GM21390 (cell line): ENCODE data around the gene PTGS1.
"Not testable (repeated sequence)": the region's sequence is repeated elsewhere in the genome, so short reads cannot be mapped to it uniquely, and the experiment has no call there.

Experiments
- ATAC-seq: cut with Tn5 transposase; IDR thresholded peaks from one replicate; pipeline ENCODE4 v1.9.1; 2021; ENCODE audit not compliant: unreplicated experiment

PTGS1 gene

DNA sequence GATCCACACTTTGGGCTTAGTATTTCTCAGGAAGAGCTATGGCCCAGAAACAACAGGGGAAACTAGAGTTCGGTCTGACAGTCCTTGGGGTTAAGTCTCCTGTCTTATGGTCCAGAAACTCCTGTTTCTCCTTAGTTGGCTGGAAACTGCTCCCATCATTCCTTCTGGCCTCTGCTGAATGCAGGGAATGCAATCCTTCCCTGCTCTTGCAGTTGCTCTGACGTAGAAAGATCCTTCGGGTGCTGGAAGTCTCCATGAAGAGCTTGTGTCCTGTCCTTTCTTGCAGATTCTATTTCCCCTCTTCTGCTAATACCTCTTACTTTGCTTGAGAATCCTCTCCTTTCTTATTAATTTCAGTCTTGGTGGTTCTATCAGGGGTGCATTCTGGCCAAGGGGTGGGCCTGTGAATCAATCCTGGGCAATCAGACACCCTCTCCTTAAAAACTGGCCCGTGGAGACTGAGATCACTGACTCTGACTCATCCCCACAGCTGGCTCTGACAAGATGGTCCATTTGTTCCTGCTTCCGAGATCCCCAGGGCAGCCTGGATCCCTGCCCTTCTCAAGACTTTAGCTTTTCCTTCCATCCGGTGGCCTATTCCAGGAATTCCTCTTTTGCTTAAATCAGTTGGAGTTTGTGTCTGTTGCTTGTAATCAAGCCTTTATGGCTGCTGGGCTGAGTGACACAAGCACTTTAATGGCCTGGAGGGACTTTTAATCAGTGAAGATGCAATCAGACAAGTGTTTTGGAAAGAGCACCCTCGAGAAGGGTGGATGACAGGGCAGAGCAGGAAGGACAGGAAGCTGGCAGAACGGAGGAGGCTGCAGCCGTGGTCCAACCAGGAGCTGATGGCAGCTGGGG is 23.7 kb downstream of the PTGS1 start:
- ATAC-seq: no peak

DNA sequence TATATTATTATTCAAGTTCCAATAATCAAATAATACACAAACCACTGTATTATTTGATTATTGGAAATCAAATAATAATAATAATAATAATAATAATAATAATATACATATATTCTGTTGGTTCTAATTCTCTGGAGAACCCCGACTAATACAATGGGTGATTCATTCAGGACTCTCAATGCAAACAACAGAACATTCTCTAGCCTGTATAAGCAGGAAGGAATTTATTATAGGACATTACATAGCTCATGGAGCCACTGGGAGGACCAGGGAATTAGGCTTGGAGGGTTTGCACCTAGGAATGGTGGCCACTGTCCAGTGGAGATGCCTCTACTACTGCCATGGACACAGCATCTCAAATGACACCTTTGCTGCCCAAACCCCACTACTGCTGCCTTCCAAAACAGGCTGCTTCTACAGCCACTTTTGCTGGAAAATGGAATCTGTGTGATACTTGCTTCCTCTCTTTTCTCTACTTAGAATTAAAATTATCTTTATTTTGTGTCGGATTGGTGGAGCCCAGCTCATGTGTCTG is 25.9 kb downstream of the PTGS1 start:
- ATAC-seq: no peak

DNA sequence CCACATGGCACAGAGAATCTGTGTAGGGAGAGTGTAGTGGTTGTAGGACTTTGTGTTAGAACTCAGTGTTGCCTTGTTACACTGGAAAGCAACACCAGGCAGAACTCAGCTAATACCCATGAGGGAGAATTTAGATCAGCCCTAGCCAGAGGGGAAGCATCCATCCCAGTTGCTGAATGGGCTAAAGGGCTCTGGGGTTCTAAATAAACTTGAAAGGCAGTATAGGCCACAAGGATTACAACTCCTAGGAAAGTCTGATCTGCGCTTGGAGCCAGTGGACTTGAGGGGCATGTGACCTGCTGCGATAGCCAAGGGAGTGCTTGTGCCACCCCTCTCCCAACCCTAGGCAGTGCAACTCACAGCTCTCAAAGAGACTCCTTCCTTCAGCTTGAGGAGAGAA is 26.9 kb downstream of the PTGS1 start:
- no peak for ATAC-seq

DNA sequence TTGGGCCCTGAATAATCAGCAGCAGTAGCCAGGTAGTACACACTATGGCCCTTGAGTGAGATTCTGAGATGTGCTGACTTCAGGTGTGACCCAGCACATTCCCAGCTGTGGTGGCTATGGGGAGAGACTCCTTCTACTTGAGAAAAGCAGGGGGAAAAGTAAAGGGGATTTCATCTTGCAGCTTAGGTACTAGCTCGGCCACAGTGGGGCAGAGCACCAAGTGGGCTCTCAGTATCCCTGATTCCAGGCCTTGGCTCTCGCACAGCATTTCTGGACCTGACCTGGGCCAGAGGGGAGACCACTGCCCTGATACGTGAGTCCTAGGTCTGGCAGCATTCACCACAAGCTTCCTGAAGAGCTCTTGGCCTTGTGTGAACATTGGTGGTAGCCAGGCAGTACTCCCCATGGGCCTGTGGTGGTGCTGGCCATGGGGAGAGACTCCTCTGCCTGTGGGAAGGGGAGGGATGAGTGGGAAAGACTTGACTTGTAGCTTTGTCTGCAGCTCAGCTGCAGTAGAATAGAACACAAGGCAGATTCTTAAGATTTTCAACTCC is 27.6 kb downstream of the PTGS1 start:
- no peak for ATAC-seq

DNA sequence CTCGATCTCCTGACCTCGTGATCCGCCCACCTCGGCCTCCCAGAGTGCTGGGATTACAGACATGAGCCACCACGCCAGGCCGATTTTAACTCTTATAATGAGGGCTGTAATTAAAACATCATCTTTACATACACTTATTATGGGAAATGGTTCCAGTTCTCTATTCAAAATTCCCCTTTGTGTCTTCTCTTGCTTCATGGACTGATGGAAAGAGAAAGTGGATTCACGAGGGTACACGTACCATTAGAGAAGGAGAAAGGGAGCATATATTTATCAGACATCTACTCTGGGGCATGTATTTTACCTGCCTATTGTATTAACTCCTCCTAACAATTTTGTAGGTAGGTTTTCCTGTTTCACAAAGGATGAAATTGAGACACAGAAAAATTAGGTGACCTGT is 31.1 kb downstream of the PTGS1 start:
- no peak for ATAC-seq

DNA sequence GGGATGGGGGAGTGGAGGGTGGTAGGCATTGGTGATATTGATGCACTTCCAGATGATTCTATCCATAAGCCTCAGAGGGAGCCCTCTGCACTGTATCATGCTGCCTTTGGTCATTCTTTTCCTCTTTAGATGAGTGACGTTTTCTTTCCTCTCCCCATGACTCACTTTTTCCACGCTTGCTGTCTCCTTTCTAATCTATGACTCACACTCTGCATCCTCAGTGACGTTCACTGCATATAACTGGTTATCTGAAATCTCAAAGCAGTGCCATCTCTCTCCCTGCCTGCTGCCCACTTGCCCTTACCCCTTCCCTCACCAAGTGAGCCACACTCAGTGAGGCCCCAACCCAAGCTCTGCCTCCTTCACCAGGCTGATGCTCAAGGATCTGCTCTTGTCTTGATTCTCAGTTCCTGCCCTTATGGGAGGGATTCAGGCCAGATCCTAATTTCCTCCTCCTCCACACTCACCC is 31.6 kb downstream of the PTGS1 start:
- ATAC-seq: no peak

DNA sequence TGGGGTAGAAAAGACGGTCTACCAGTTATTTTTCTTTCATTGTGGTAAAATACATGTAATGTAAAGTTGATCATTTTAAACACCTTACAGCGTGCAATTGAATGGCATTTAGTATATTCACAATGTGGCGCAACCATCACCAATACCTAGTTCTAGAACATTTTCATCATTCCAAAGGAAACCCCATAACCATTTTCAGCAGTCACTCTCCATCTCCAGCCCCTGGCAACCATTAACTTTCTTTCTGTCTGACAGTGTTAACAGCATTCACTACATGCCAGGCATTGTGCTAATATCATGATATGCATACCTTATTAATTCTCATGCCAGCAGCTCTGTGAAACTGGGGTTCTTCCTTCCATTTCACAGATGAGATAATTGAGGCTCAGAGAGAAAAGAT is 32.0 kb downstream of the PTGS1 start:
- no peak for ATAC-seq

DNA sequence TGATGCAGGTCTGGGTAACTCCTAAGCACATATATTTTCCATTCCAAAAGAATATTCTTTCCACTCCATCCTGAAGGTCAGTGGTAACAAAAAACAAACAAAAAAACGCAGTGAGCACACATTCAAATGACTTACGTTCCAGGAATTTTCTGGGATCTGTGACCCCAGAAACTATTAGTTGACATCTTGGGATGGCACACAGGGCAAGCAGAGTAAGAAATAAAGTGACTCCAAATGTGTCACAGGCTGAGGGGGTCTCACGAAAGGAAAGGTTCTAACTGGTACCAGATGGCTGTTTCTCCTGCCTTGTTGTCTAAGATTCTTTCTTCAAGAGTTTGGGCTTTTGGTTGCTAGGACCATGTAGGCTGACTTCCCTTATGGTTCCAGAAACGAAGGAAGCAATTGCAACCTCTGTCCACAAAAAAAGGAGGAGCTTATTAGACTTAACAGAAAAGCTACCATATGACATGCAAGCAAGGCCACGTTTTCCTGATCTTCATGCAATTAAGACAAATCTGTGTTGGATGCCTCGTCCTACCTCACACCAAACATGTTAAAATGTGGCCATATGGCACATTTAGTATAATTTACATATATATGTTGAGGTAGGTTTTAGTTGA is 32.7 kb downstream of the PTGS1 start:
- no peak for ATAC-seq

DNA sequence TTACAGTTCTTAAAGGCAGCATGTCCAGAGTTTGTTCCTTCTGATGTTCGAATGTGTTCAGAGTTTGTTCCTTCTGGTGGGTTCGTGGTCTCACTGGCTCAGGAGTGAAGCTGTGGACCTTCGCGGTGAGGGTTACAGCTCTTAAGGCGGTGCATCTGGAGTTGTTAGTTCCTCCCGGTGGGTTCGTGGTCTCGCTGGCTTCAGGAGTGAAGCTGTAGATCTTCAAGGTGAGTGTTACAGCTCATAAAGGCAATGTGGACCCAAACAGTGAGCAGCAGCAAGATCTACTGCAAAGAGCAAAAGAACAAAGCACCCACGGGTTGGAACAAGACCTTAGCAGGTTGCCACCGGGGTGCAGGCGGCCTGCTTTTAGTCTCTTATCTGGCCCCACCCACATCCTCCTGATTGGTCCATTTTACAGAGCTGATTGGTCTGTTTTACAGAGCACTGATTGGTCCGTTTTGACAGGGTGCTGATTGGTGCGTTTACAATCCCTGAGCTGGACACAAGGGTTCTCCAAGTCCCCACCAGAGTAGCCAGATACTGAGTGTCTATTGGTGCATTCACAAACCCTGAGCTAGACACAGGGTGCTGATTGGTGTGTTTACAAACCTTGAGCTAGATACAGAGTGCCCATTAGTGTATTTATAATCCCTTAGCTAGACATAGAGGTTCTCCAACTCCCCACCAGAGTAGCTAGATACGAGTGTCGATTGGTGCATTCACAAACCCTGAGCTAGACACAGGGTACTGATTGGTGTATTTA is 34.7 kb downstream of the PTGS1 start:
- ATAC-seq: not testable (repeated sequence)

DNA sequence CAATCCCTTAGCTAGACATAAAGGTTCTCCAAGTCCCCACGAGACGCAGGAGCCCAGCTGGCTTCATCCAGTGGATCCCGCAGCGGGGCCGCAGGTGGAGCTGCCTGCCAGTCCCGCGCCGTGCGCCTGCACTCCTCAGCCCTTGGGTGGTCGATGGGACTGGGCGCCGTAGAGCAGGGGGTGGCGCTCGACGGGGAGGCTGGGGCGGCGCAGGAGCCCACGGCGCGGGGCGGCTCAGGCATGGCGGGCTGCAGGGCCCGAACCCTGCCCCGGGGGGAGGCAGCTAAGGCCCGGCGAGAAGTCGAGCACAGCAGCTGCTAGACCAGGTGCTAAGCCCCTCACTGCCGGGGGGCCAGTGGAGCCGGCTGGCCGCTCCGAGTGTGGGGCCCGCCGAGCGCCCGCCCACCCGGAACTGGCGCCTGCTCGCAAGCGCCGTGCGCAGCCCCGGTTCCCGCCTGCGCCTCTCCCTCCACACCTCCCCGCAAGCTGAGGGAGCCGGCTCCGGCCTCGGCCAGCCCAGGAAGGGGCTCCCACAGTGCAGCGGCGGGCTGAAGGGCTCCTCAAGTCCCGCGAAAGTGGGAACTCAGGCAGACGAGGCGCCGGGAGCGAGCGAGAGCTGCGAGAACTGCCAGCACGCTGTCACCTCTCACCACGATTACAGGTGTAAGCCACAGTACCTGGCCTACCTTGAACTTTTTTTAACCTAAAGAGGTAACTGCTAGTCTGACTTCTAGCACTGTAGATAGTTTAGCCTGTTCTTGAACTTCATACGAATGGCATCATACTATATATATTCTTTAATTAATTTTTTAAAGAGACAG is 35.5 kb downstream of the PTGS1 start:
- no peak for ATAC-seq

DNA sequence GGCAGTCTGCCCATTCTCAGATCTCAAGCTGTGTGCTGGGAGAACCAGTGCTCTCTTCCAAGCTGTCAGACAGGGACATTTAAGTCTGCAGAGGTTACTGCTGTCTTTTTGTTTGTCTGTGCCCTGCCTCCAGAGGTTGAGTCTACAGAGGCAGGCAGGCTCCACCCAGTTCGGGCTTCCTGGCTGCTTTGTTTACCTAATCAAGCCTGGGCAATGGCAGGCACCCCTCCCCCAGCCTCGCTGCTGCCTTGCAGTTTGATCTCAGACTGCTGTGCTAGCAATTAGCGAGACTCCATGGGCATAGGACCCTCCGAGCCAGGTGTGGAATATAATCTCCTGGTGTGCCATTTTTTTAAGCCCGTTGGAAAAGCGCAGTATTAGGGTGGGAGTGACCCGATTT is 43.3 kb downstream of the PTGS1 start:
- ATAC-seq: not testable (repeated sequence)

DNA sequence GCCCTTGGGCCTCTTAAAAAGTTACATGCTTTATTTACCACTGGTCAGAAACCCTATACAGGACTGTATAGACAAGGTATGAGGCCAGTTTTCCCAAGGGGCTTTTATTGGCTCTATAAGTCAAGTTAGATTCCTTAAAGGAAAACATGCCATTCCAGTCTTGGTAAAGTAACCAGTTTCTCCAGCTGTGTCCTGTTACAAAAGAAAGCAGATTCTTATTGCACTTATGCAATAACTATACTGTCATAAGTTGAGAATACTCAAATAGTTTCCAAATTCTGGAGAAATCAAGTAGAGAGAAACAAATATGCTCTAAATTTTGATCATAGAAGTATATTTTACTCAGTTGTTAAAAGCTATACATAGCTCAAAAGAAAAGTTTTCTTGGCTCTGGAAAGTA is 47.2 kb downstream of the PTGS1 start:
- ATAC-seq: no peak

DNA sequence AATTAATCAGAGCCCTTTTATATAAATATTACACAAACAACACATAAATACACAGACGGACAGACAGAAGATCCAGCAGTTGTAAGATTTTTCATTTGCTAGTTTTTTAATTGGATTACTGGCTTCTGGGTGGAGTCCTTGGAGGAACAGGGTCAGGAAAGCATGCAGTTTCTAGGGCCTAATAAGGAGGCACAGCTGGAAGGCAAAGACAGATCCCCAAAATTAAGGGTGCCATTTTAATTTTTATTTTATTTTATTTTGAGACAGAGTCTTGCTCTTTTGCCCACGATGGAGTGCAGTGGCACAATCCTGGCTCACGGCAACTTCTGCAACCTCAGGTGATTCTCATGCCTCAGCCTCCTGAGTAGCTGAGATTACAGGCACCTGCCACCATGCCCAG is 49.5 kb downstream of the PTGS1 start:
- ATAC-seq: no peak

DNA sequence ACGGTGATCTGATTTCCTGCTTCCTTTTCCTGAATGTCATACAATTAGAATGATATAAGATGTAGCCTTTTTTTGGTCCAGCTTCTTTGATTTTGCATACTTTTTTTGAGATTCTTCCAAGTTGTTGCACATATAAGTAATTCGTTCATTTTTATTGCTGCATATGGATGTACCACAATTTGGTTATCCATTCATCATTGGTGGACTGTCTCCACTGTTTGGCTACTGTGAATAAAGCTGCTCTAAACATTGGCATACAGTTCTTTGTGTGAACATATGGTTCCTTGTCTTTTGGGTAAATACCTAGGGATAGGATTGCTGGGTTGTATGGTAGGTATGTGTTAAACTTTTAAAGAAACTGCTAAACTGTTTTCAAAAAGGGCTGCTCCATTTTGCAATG is 54.3 kb downstream of the PTGS1 start:
- ATAC-seq: no peak

DNA sequence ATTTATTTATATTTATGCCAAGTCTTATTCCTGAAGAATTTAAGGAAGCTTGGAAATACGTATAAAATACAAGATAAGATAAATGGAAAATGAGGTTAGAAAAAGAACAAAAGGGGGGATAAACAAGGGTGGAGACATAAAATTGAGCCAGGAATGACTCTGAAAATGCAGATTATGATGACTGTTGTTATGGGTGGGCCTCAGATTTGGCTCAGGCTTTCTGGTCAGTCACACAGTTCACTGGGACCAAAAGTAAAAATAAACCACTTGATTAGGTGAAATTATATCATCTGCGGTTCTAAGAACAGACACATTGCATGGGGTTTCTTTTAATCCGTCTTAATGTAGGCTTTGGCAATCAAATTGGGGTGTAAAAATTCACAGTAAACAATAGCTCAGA is 55.9 kb downstream of the PTGS1 start:
- ATAC-seq: no peak

DNA sequence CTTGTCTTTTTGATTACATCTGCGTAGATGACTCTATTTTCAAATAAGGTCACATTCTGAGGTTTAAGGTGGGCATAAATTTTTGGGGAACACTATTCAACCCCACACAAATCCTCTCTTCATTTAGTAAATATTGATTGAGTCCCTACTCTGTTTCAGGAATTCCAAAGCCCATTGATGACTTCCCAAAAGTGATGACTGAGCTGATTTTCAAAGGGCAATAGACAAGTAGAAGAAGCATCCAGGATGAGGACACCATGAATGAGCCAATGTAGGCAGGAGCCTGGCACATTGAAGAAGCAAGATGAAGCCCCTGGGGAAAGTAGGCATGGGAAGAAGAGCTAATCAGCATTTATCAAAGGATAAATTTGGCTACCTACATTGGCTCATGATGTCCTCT is 71.7 kb downstream of the PTGS1 start:
- ATAC-seq: no peak

DNA sequence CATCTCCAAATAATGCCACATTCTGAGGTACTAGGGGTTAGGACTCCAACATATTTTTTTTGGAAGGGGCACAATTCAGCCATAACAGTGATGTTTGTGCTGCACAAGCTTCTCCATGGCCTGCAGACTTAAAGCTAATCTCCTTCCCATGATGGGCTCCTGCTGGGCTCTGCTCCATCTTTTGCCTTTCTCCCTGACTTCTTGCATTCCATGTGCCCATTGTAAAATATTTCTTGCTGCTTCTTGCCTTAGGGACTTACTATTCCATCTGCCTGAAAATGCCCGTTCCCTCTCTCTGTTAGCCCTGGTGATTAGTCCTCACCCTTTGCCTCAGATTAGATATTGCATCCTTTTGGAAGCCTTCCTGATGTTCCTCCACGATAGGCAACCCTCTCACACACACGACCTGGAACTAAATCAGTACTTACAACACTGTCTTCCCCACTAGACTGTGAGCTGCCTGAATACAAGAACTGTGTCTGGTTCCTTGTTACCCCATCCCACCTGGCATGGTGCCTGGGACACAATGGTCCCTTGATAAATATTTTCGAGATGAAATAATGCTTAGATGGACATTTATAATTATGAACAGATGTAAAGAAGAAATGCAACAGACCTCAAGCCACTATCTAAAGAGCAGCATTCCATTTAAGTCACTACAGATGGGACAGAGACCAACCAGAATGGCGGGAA is 73.4 kb downstream of the PTGS1 start:
- no peak for ATAC-seq
